ENCODE results near the gene EHBP1L1.
A peak's percentile ranks its signal among the peaks of the same experiment; 100 is the strongest.

The EHBP1L1 gene

DNA sequence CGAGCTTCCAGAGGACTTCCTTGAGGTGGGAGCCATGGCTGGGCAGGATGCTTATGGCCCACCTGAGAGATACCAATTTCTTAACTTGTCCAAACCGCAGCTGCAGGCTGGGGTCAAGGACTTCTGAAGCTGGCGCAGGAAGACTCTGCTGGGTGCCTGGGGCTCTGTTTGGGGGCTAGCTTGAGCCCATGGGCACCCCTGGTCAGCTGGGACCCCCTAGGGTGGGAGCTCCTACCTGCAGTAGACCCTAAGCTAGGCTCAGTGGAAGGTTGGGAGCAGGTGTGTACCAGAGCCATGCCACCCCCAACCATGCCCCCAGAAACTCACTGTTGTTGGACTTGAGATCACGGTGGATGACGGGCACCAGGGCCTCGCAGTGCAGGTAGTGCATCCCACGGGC lies 36.8 kb downstream of the EHBP1L1 start:
- no peak for TF ChIP-seq CTCF (IDR thresholded peaks at IDR 0.05)
- no peak for TF ChIP-seq ZFX (IDR thresholded peaks at IDR 0.05; ENCODE audit: borderline replicate concordance)
- H3K27ac ChIP-seq = peak overlapping the region; percentile 96

DNA sequence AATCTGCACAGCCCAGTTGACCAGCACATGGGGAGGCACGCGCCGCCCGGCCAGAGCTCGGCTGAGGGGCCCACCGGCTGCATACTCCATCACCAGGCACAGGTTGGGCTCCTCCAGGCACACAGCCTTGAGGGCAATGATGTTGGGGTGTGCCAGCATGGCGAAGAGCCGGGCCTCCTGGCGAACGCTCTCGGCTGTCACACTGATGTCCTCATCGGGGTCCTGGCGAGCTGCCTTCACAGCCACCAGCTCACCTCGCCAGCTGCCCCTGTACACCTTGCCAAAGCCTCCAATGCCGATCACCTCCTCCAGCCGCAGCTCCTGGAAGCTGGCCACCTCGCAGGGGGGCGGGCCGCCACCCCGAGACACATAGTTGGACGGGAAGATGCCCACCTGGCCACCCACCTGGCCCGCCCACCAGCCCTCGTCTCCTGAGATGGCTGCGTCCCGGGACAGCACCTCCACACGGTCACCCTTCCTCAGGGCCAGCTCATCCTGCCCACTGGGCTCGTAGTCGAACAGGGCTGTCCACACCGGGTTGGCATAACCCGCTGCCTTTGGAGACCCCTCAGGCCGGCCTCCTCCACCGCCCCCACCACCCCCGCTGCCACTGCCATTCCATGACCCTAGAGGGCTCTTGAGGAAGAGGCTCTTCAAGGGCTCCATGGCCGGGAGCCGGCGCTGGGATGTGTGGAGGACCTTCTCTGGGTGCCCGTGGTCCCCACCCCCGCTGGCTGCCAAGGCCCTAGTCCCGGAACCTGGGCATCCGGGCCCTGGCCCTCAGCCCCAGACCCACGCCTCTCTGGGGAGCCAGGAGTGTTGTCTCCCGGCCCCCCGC lies 37.5 kb downstream of the EHBP1L1 start:
- peak overlapping the region; percentile 96 for H3K27ac ChIP-seq
- TF ChIP-seq ZFX (IDR thresholded peaks at IDR 0.05; ENCODE audit: borderline replicate concordance) (no peak), CTCF (IDR thresholded peaks at IDR 0.05) (no peak)

- peak within 1 kb of the TSS; percentile 96 for H3K27ac ChIP-seq
- TF ChIP-seq CTCF (IDR thresholded peaks at IDR 0.05) (no peak), ZFX (IDR thresholded peaks at IDR 0.05; ENCODE audit: borderline replicate concordance) (no peak)
Observed at GRCh38 chr11:65615229-65615949, 39.5 kb downstream of the EHBP1L1 start, which contains the start of gene PCNX3. PCNX3 (plus strand) TSS chr11:65615776; CDS start chr11:65616312, 536 bp downstream.

DNA sequence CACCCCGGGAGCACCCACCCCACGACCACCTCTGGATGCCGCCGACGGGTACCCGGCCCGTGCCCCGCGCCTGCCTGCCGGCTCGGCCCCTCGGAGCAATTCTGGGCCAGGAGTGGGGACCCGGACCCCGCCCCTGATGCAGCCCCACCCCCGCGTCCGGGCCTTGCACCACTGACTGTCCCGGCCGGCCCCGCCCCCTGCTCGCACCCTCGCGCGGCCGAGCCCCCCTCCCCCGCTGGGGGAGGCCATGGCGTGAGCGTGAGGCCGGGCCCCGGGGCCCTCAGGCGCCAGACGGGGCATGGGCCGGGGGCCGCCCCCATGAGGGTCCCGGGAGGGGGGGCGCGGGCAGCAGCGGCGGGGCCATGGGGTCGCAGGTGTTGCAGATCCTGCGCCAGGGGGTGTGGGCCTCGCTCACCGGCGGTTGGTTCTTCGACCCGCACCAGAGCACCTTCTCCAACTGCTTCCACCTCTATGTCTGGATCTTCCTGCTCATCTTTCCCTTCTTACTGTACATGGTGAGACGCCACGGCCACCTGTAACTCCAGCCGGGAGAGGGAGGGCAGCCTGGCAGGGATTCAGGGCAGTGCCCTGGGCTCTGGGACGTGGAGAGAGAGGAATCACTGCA lies 40.2 kb downstream of the EHBP1L1 start:
- TF ChIP-seq ZFX (IDR thresholded peaks at IDR 0.05; ENCODE audit: borderline replicate concordance) = no peak
- no peak for TF ChIP-seq CTCF (IDR thresholded peaks at IDR 0.05)
- peak overlapping the region; percentile 96 for H3K27ac ChIP-seq

DNA sequence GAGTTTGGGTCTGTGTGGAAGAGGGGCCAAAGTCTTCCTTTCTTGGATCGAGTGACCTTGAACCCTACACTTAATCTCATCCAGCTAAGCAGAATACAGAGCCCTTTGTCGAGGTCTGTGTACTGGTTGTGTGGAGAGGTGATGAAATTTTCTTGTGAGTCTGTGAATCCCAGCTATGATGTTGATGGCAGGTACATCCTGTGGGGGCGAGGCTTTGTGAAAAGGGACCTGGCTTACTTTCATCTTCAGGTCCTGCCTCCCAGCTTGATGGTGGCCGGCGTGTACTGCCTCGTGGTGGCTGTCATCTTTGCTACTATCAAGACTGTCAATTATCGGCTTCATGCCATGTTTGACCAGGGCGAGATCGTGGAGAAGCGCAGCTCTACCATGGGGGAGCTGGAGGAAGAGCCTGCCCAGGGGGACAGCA lies 40.7 kb downstream of the EHBP1L1 start:
- TF ChIP-seq ZFX (IDR thresholded peaks at IDR 0.05; ENCODE audit: borderline replicate concordance) (no peak), CTCF (IDR thresholded peaks at IDR 0.05) (no peak)
- H3K27ac ChIP-seq = peak overlapping the region; percentile 96

- no peak for TF ChIP-seq ZFX (IDR thresholded peaks at IDR 0.05; ENCODE audit: borderline replicate concordance)
- no peak for TF ChIP-seq CTCF (IDR thresholded peaks at IDR 0.05)
- peak overlapping the region; percentile 96 for H3K27ac ChIP-seq
Observed at GRCh38 chr11:65617136-65617850, 41.4 kb downstream of the EHBP1L1 start.
